ENCODE measurements around the gene NCKAP1.

DNA sequence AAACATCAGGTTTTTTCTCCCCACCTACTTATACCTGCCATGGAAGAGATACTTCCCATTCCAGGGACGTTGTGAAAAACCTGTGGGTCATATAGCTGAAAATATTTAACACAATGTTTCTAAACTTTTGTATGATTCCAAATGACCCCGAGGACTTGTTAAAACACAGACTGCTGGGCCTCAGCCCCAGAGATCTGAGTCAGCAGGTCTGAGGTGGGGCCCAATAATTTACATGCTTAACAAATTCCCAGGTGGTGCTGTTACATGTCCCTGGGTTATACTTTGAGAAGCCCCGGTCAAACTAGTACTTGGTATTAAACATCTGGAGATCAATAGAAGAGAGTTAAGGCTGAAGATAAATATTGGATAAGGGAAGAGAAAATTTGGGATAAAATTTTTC, 100.4 kb downstream of the NCKAP1 start:
- TF ChIP-seq, protein P1, sequence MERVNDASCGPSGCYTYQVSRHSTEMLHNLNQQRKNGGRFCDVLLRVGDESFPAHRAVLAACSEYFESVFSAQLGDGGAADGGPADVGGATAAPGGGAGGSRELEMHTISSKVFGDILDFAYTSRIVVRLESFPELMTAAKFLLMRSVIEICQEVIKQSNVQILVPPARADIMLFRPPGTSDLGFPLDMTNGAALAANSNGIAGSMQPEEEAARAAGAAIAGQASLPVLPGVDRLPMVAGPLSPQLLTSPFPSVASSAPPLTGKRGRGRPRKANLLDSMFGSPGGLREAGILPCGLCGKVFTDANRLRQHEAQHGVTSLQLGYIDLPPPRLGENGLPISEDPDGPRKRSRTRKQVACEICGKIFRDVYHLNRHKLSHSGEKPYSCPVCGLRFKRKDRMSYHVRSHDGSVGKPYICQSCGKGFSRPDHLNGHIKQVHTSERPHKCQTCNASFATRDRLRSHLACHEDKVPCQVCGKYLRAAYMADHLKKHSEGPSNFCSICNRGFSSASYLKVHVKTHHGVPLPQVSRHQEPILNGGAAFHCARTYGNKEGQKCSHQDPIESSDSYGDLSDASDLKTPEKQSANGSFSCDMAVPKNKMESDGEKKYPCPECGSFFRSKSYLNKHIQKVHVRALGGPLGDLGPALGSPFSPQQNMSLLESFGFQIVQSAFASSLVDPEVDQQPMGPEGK (CRISPR knock-in tag; IDR thresholded peaks at IDR 0.05; ENCODE audit: borderline replicate concordance), result no peak
- TF ChIP-seq SNAI2 (CRISPR knock-in tag; IDR thresholded peaks at IDR 0.05), result no peak
- TF ChIP-seq, protein P2, sequence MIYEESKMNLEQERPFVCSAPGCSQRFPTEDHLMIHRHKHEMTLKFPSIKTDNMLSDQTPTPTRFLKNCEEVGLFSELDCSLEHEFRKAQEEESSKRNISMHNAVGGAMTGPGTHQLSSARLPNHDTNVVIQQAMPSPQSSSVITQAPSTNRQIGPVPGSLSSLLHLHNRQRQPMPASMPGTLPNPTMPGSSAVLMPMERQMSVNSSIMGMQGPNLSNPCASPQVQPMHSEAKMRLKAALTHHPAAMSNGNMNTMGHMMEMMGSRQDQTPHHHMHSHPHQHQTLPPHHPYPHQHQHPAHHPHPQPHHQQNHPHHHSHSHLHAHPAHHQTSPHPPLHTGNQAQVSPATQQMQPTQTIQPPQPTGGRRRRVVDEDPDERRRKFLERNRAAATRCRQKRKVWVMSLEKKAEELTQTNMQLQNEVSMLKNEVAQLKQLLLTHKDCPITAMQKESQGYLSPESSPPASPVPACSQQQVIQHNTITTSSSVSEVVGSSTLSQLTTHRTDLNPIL (CRISPR knock-in tag; IDR thresholded peaks at IDR 0.05; ENCODE audit: low read depth), result no peak
